ENCODE data around the gene GNA12.

Gene GNA12

DNA sequence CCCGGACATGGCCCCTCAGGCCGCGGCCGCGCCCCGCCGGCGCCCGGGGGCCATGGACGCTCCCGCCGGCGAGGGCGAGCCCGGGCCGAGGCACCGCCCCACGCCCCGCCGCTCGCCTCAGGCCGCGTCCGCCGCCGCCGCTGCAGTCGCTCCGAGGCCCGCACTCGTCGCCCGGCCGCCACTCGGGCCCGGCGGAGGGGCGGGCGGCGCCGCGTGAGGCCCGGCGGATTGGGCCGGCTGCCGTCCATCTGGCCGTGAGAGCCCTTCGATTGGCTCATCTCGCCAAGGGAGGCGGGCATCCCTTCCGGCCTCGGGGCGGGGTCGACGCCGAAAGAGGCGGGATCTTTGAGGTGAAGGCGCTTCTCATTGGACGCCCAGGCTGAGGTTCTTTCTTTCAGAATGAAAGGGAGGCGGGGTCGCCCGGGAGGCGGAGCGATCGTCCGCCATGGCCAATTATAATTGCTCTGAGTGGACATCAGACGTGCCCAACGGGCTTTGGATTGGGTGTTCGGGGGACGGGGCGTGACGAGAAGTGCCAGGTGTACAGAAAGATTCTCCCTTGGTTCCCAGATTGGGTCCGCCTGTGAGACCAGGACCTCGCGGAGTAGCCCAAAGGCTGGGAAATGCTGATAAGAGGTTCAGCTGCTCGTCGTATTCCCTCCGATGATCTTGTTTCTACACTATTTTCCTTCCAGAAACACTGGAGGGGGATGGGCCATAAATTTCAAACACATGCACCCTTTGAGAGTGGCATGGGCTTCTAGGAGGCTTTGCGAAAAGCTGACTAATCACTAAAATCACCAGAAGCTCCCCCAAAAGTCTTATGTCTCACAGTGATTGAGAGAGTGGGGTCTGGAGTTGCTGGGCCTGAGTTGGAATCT, at the start of gene GNA12:
Gene GNA12, minus strand, starts transcription at position 156 of the 881 bp plus-strand sequence. Its CDS starts 147 bp downstream, at position 9.
- ATAC-seq, result peak; percentile 94 to 96

DNA sequence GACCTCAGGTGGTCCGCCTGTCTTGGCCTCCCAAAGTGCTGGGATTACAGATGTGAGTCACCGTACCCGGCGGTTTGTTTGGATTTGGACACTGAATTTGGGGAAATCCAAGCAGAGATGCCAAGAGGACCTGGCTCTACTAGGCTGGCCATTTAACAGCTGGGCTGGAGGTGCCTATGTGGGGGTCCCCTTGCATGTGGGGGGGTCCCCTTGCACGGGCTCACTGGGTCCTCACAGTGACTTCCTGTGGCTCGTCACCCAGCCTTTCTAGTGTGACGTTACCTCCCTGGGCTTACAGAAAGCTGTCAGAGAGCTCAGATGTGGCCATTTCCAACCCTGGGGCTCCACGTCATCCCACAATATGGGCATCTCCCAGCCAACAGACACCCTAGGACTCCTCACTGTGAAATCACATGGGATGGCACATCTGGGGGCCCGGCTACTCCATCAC, 49.3 kb upstream of the GNA12 start:
- ATAC-seq, result no peak

DNA sequence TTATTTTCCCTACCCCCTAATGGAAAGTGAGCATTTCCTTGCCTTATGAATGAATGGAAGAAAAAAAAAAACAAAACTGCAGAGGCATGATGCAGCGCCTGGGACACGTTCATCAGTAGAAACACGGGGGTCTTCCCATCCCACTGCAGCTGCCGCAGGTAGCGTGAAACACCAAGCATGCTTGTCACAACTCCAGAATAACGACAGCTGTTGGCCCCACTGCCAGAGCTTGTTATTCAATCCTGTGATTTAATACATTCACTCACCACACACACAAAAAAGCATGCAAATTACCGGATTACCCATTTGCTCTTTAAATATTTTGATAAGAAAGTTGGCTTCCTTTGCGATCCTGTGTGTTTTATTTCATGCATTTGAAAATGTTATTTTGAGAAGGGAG, 48.4 kb upstream of the GNA12 start:
- ATAC-seq, result no peak

GRCh38 chr7:2887816-2888215, 43.7 kb upstream of the GNA12 start:
- no peak for ATAC-seq

- ATAC-seq, result peak; percentile 58 to 82
Measured at GRCh38 chr7:2886900-2887299, 42.8 kb upstream of the GNA12 start.

DNA sequence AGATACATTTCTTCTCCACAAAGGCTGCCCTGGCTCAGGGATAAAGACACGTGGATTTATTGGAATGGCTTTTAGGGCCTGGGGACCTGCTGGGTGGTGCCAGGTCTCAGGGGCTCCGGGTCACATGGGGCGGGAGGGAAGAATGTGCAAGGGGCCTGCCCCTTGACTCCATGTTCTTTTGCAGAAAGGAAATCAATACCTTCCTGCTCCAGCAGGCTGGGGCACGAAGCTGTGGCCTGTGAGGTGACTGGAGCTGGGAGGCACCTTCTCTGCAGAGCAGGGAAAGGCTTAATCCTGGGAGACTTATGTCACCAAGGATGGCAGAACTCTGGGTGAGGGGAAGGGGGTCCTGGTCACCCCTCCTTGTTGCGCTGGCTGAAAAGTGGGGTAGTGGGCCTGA, 42.3 kb upstream of the GNA12 start:
- no peak for ATAC-seq

DNA sequence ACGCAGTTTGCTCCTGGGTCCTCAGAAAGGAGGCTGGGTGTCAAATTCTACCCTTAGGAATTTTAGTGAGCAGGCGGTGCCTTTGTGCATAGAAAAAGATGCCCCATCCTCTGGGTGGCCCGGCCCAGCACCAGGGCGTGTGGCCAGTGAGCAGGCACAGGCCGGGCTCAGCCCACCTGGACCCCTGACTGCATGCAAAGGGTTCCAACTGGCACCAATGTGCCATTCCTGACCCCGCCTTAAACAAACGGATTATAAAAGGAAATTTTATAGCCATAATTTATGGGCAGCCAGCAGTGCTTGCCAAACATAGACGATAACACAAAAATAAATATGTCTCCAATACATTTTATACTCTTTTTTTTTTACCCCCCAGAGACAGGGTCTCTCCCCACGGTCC, 40.1 kb upstream of the GNA12 start:
- ATAC-seq, result no peak

DNA sequence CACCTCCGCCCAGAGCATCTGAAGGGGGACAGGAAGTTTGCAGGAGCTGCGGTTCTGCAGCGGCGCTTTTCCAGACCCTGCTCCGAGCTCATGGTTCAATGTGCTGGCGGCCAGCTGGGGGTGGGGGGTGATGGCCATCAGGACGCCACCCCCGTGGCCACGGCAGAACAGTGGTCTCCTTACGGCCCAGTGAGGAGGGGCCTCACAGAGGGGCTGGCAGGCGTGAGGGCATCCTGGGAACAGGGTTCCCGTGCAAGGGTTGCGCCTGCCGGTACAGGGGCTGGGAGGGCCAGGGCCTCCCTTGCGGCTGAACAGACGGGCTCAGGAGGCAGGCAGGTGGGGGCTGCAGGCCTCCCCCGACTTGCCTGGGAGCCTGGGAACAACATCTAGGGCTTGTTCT, 39.0 kb upstream of the GNA12 start:
- ATAC-seq, result no peak

DNA sequence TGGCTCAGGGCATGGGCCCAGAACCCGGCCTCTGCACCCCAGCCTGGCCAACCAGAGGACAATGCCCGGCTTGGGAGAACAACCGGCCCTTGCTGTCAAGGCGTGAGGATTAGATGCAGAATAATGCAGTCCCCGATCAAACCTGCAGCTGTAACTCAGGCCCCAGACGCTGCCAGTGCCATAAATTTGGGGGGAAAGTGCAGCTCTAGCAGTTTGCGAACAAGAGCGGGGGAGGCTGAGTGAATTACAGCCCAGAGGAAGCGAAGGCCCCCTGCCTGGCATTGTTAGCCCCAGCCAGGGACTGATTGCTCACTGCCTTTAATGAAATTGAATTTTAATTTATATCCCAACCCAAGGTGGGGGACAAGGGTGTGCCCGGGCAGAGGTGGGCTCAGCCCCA, 38.0 kb upstream of the GNA12 start:
- no peak for ATAC-seq

GRCh38 chr7:2880874-2881533, 36.9 kb upstream of the GNA12 start:
- no peak for ATAC-seq

DNA sequence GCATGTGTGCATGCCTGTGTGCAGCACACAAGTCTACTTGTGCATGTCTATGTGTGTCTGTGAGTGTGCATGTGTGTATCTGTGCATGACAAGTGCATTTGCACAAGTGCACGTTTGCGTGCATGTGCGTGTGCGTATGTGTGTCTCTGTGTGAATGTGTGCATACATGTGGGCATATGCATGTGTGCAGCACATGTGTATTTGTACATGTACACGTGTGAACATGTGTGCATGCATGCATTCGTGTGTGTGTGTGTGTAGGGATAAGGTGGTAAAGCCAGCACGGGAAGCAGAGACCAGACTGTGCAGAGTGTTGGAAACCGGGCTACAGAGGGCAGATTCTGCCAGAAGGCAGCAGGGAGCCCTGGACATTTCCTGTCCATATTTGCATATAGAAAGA, 35.9 kb upstream of the GNA12 start:
- ATAC-seq, result no peak

DNA sequence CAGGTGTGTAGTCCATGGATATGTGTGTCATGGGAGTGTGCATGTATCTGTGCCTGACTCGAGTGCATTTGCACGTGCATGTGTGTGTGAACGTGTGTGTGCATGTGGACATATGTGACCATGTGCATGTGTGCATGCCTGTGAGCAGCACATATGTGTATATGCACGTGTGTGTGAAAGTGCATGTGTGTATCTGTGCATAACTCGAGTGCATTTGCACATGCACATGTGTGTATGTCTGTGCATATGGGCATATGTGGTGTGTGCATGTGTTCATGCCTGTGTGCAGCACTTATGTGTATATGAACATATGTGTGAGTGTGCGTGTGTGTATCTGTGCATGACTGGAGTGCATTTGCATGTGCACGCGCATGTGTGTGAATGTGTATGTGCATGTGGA, 35.2 kb upstream of the GNA12 start:
- no peak for ATAC-seq

- no peak for ATAC-seq
Measured at GRCh38 chr7:2878306-2878705, 34.2 kb upstream of the GNA12 start.

DNA sequence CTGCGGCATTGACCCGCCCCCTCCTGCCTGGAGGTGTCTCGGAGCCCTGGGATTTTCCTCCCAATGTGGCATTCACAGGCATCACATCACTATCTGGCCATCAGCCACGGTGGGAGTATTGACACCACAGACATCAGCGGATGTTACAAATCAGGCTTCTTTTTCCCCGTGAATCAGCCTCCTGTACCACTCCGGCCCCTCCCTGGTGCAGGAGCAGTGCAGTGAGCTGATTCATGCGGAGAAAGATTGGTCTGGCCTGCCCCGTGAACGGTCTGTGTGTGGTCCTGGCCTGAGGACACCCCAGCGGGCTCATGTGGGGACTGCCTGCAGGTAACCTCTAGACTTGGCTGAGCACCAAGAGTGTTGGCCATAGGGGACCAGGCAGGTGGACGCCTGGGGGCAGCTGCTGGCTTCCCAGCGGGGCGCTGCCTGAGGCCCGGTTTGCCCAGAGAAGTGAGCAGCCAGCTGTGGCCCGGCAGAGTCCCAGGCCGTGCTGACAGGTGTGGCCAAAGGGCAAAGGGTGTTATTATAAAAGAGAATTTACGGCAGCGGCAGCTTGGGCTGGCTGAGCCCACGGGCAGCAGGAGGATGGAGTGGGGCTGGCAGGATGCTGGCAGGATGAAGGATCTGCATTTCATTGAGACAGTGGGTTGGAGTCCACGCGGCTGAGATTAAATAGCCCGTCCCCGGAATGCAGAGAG, 32.1 kb upstream of the GNA12 start:
- no peak for ATAC-seq

- no peak for ATAC-seq
Measured at GRCh38 chr7:2873686-2874551, 29.8 kb upstream of the GNA12 start.

GRCh38 chr7:2873146-2873545, 29.0 kb upstream of the GNA12 start:
- ATAC-seq, result no peak

DNA sequence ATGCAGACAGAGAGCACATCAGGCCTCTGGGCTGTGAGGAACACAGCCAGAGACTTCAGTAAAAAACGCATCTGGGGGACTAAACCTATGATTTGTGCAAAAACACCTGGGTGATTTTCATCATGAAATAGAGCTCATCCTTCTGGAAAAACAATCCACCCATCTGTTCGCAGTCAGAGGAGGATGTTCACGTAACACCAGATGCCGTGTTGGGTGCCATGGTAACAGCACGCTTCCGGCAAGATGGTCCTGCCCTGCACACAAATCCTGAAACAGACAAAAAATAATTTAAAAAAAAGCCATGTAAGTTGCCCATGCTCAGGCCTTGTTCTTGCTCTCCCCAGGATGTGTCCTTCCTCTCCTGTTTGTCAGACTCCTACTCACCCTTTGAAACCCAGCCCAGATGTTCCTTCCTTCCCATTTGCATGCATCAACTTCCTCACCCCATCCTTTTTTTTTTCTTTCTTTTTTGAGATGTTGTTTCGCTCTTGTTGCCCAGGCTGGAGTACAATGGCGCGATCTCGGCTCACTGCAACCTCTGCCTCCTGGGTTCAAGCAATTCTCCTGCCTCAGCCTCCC, 28.3 kb upstream of the GNA12 start:
- ATAC-seq, result no peak

DNA sequence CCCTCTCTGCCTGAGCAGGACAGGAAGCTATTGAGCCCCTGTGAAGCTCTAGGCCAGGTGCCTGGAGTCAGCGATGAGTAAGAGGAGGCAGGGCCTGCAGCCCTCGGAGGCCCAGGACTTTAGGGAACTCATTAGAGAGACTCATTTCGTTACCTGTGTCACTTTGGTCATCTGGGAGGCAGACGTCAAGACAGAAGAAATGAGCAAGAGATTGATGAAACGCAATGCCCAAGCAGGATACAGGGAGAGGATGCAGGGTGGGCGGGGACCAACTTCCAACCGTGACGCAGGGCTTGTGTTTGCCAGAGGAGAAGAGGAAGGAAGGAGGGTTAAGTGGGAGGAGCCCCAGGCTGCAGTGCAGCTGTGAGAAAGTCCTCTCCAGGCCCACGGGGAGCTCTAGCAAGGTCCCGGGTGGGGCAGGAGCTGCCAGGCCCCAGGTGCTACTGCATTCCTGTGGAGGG, 26.4 kb upstream of the GNA12 start:
- peak; percentile 97 for ATAC-seq

DNA sequence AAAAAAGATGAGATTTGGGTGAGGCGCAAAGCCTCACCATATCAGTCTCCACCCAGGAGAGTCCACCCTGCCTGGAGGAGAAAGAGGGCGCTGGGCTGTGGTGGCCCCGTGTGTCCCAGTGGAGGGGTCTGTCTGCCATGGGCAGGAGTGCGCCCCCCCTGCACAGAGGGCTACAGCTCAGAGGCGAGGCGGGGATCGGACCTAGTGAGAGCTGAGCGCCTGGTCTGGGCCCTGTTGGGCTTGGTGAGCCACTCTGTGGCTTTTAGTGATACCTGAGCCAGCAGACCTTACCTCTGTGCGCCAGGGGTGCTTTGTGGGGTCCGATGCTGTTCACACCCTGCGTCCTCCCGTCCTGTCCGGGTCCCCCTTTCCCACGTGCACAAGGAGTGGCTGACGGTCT, 25.9 kb upstream of the GNA12 start:
- peak in 1 of 2 donors; percentile 1 for ATAC-seq

- no peak for ATAC-seq
Measured at GRCh38 chr7:2866601-2867000, 22.5 kb upstream of the GNA12 start.

GRCh38 chr7:2864999-2865670, 21.0 kb upstream of the GNA12 start:
- peak in 1 of 2 donors; percentile 11 for ATAC-seq

Data from activated CD4-positive, CD25-positive, alpha-beta regulatory T cell treated with anti-CD3 and anti-CD28 coated beads, Interleukin-2, amount 50 U/mL, for 24 hours (primary cell).